HepG2 (cell line): ENCODE results near the gene TRPT1. TPM values are rescaled to one million over a fixed set of nuclear protein-coding genes. Genes with fewer than 3 reads are reported as not detected.

Experiments
- ATAC-seq: fragments of 200-7000 bp; cut with Tn5 transposase; 3 replicates; pipeline ENCODE4 v1.9.1; 2020; ENCODE audit warnings: mild to moderate bottlenecking, moderate library complexity
- BruUV-seq: library from RNA; stranded (reverse); fragments of 400-500 nt; replicated peaks from 2 replicates; lab custom pipeline; 2021; lab: Mats Ljungman, UMichigan
- CTCF ChIA-PET: fragments of 300-600 bp; formaldehyde crosslinking; extraction: SDS; loops from one replicate; lab custom pipeline; 2021; ENCODE audit warnings: low total read pairs, inconsistent platforms, low intra/inter-chr PET ratio; lab: Yijun Ruan, JAX
- POLR2A ChIA-PET: fragments of 350-600 bp; sonication (Branson Sonifier 250); formaldehyde crosslinking; loops from one replicate; lab custom pipeline; 2020; ENCODE audit warnings: antibody characterized with exemption, inconsistent platforms; lab: Yijun Ruan, JAX
- DNase-seq: peaks from one replicate; pipeline ENCODE4 v3.0.0-alpha.2; 2015; ENCODE audit warnings: low spot score
- FAIRE-seq: peaks from 3 replicates; lab custom pipeline; 2011; peaks lifted over from hg19 to GRCh38; lab: Jason Lieb, UNC
- H2AFZ ChIP-seq: one replicate; pipeline ENCODE4 v1.6.1; 2011; ENCODE audit warnings: low read length, inconsistent platforms
- H3K27ac ChIP-seq: fragments of 300-600 bp; 3 replicates; pipeline ENCODE4 v1.8.0; 2011; ENCODE audit warnings: mixed run types, mild to moderate bottlenecking, mixed read lengths, low read length, inconsistent platforms; ENCODE audit not compliant: insufficient read depth; ENCODE audit errors: extremely low read length
- H3K27me3 ChIP-seq, 2 experiments: fragments of 200-600 bp in 1 of 2; 2 replicates in 1 of 2; 3 replicates in 1 of 2; pipeline versions ENCODE4 v1.6.0 to v1.8.0; 2011; ENCODE audit warnings: low read length in 2 of 2, mild to moderate bottlenecking in 2 of 2, moderate library complexity in 2 of 2, inconsistent platforms in 1 of 2; ENCODE audit not compliant: insufficient read depth in 2 of 2, control insufficient read depth in 1 of 2
- H3K36me3 ChIP-seq, 2 experiments: fragments of 200-600 bp in 1 of 2; replicated peaks in 1 of 2; 2 replicates in 1 of 2; 3 replicates in 1 of 2; pipeline versions ENCODE4 v1.5.1 to v1.8.0; 2011; ENCODE audit warnings: low read length in 2 of 2, inconsistent platforms in 1 of 2; ENCODE audit not compliant: insufficient read depth in 2 of 2, control insufficient read depth in 1 of 2
- H3K4me1 ChIP-seq: 2 replicates; pipeline ENCODE4 v1.5.1; 2012; ENCODE audit warnings: low read length, inconsistent platforms; ENCODE audit not compliant: insufficient read depth
- H3K4me2 ChIP-seq: 2 replicates; pipeline ENCODE4 v1.6.0; 2011; ENCODE audit warnings: low read depth, low read length, inconsistent platforms
- H3K4me3 ChIP-seq, 3 experiments: fragments of 200-600 bp in 1 of 3; sonication (generic), shearing (Covaris generic) in 1 of 3; replicated peaks in 1 of 3; 2 replicates each; pipeline ENCODE4 v1.5.1; 2011 to 2016; ENCODE audit warnings: low read length in 3 of 3, inconsistent platforms in 2 of 3, low read depth in 2 of 3, mild to moderate bottlenecking in 2 of 3, control low read depth in 1 of 3, mixed read lengths in 1 of 3; ENCODE audit not compliant: insufficient read depth in 1 of 3
- H3K79me2 ChIP-seq: one replicate; pipeline ENCODE4 v1.6.1; 2011; ENCODE audit warnings: low read length, inconsistent platforms; ENCODE audit not compliant: insufficient read depth
- H3K9ac ChIP-seq: 2 replicates; pipeline ENCODE4 v1.6.0; 2011; ENCODE audit warnings: mild to moderate bottlenecking, low read depth, low read length, inconsistent platforms; ENCODE audit not compliant: insufficient read depth
- H3K9me3 ChIP-seq: 2 replicates; pipeline ENCODE4 v1.5.1; 2012; ENCODE audit warnings: mild to moderate bottlenecking, low read length
- H4K20me1 ChIP-seq: 2 replicates; pipeline ENCODE4 v1.6.0; 2011; ENCODE audit warnings: inconsistent platforms, mild to moderate bottlenecking, low read length, moderate library complexity; ENCODE audit not compliant: insufficient read depth
- GMEB1 ChIP-seq: sonication (generic); formaldehyde crosslinking; IDR thresholded peaks from 2 replicates; pipeline ENCODE4 v1.5.1; 2020; ENCODE audit warnings: missing genetic modification reagents, mild to moderate bottlenecking, borderline replicate concordance
- HDAC1 ChIP-seq: sonication (generic); formaldehyde crosslinking; IDR thresholded peaks from 2 replicates; pipeline ENCODE4 v1.5.1; 2020; ENCODE audit warnings: mild to moderate bottlenecking, missing genetic modification reagents
- KLF9 ChIP-seq: IDR thresholded peaks from 2 replicates; pipeline ENCODE4 v1.6.1; 2016; ENCODE audit warnings: low read depth
- NCOA1 ChIP-seq: sonication (generic); formaldehyde crosslinking; IDR thresholded peaks from 2 replicates; pipeline ENCODE4 v1.9.0; 2021; ENCODE audit warnings: missing genetic modification reagents
- PTBP1 ChIP-seq: fragments of 200-400 bp; formaldehyde crosslinking; IDR thresholded peaks from 2 replicates; pipeline ENCODE4 v1.6.1; 2018; ENCODE audit warnings: low read length, low read depth; ENCODE audit not compliant: poor library complexity, severe bottlenecking
- RARG ChIP-seq: sonication (generic); formaldehyde crosslinking; IDR thresholded peaks from 2 replicates; pipeline ENCODE4 v1.4.0; 2020; ENCODE audit warnings: low read depth, mild to moderate bottlenecking, missing genetic modification reagents
- ZBTB20 ChIP-seq: sonication (generic); formaldehyde crosslinking; IDR thresholded peaks from 2 replicates; pipeline ENCODE4 v1.8.1; 2023; ENCODE audit warnings: missing genetic modification reagents, low read depth, mild to moderate bottlenecking, borderline replicate concordance
- ZBTB3 ChIP-seq: sonication (generic); formaldehyde crosslinking; IDR thresholded peaks from 2 replicates; pipeline ENCODE4 v1.4.0; 2020; ENCODE audit warnings: low read depth, mild to moderate bottlenecking, moderate library complexity, missing genetic modification reagents, borderline replicate concordance
- ZBTB7B ChIP-seq: sonication (generic); formaldehyde crosslinking; IDR thresholded peaks from 2 replicates; pipeline ENCODE4 v1.4.0; 2020; ENCODE audit warnings: missing genetic modification reagents
- ZFP37 ChIP-seq: sonication (generic); formaldehyde crosslinking; IDR thresholded peaks from 2 replicates; pipeline ENCODE4 v1.4.0; 2020; ENCODE audit warnings: missing genetic modification reagents, borderline replicate concordance
- ZHX1 ChIP-seq: sonication (generic); formaldehyde crosslinking; IDR thresholded peaks from 2 replicates; pipeline ENCODE4 v1.8.1; 2022; ENCODE audit warnings: low read depth, mild to moderate bottlenecking, missing genetic modification reagents
- ZNF496 ChIP-seq: sonication (generic); formaldehyde crosslinking; IDR thresholded peaks from 2 replicates; pipeline ENCODE4 v1.8.1; 2023; ENCODE audit warnings: mild to moderate bottlenecking, moderate library complexity, missing genetic modification reagents; ENCODE audit not compliant: insufficient replicate concordance
- ZNF598 ChIP-seq: sonication (generic); formaldehyde crosslinking; IDR thresholded peaks from 2 replicates; pipeline ENCODE4 v1.5.1; 2020; ENCODE audit warnings: mild to moderate bottlenecking, missing genetic modification reagents, borderline replicate concordance
- ZNF670 ChIP-seq: sonication (generic); formaldehyde crosslinking; IDR thresholded peaks from 2 replicates; pipeline ENCODE4 v1.8.0; 2022; ENCODE audit warnings: mild to moderate bottlenecking, missing genetic modification reagents, borderline replicate concordance
- ZNF761 ChIP-seq: sonication (generic); formaldehyde crosslinking; conservative IDR thresholded peaks from 2 replicates; pipeline ENCODE4 v1.4.0; 2020; ENCODE audit warnings: mild to moderate bottlenecking, missing genetic modification reagents
- ZSCAN22 ChIP-seq: sonication (generic); formaldehyde crosslinking; IDR thresholded peaks from 2 replicates; pipeline ENCODE4 v1.4.0; 2020; ENCODE audit warnings: mild to moderate bottlenecking, missing genetic modification reagents
- ZSCAN5A ChIP-seq: sonication (generic); formaldehyde crosslinking; IDR thresholded peaks from 2 replicates; pipeline ENCODE4 v1.8.0; 2022; ENCODE audit warnings: mild to moderate bottlenecking, missing genetic modification reagents, borderline replicate concordance
- WGBS: methylation state at CpG from one replicate; pipeline ENCODE4 v1.1.6; 2017; ENCODE audit warnings: low lambda C conversion rate; 5-methylcytosine and 5-hydroxymethylcytosine counted together
- in situ Hi-C: cut with HindIII; loops from 2 replicates; pipeline ENCODE4 v1.10.0; 2017; ENCODE audit warnings: low pct_unique_long_range_greater_than_20kb; ENCODE audit not compliant: extremely low pct_ligation_motif_present
- intact Hi-C: fragments of 100-400 bp; cut with micrococcal nuclease; formaldehyde crosslinking; loops from one replicate; pipeline ENCODE4 v1.10.0; 2022; ENCODE audit not compliant: unreplicated experiment
- polyA plus RNA-seq, 8 experiments: library from polyadenylated mRNA; depleted of rRNA in 3 of 8; stranded (reverse) in 7 of 8; unstranded in 1 of 8; fragments of >200 nt; fragmentation: Illumina TruSeq in 4 of 8; extraction: Trizol in 4 of 8; gene quantifications; 2 replicates each; pipeline versions ENCODE4 v1.2.1 to v1.2.3, GENCODE V29; 2011 to 2016; ENCODE audit warnings: low read depth in 4 of 8, missing spikeins in 1 of 8, mixed read lengths in 1 of 8; ENCODE audit not compliant: insufficient read depth in 1 of 8
- total RNA-seq, 5 experiments: library from RNA; depleted of rRNA; stranded (reverse); fragments of >200 nt; fragmentation: Illumina TruSeq; extraction: Trizol; gene quantifications; 2 replicates each; pipeline ENCODE4 v1.2.3, GENCODE V29; 2016; ENCODE audit warnings: low read depth in 1 of 5
- TF ChIP-seq, protein P1 (sequence below): sonication (generic); formaldehyde crosslinking; IDR thresholded peaks from 2 replicates; pipeline ENCODE4 v1.8.1; 2023; ENCODE audit warnings: mild to moderate bottlenecking, missing genetic modification reagents, borderline replicate concordance

TRPT1 gene
- total and polyA plus RNA-seq, 2 of the 13 experiments (the other 11 are each of a cell fraction or from before 2014, with no cell fraction given) = 24.8 to 40.7 TPM

GRCh38 chr11:64210301-64211020 is 15.5 kb downstream of the TRPT1 start:
- in situ Hi-C loops (no loop called here), intact Hi-C loops (no loop called here)
- Histone ChIP-seq H3K4me2 (no peak overlapping the region), H3K4me3 (no peak overlapping the region), H3K9me3 (no peaks in the 10 kb centered on the region), H3K27ac (no peak overlapping the region), H3K9ac (no peak overlapping the region), H3K27me3 (peaks cover 0 to 1% of the 10 kb centered on the region in 2 experiments; a peak in 1 of 5 replicates), H3K79me2 (no peaks in the 10 kb centered on the region), H2AFZ (no peak overlapping the region), H3K36me3 (peaks cover 0 to 3% of the 10 kb centered on the region in 2 experiments; a peak in 2 of 5 replicates), H4K20me1 (no peaks in the 10 kb centered on the region), H3K4me1 (peaks cover 22% of the 10 kb centered on the region)
- ChIA-PET POLR2A (interaction anchor here (1.0 to 1.6 kb wide), 2 partner anchors 16 to 94 kb away, joined by 3 read pairs; partner anchors contain the start of genes NUDT22 and TRPT1), CTCF (no interaction called here)
- FAIRE-seq (no peak), DNase-seq (no peak), ATAC-seq (no peak; the same call in 2 of the 3 replicates)
- 84% methylated on average over 19 of the region's 24 CpGs for WGBS
- BruUV-seq = no TSS peak
- TF ChIP-seq NCOA1 (CRISPR knock-in tag) (no peak), ZFP37 (CRISPR knock-in tag) (no peak), ZNF761 (no peak), ZNF598 (CRISPR knock-in tag) (no peak), ZSCAN22 (CRISPR knock-in tag) (no peak), GMEB1 (CRISPR knock-in tag) (no peak), PTBP1 (no peak), KLF9 (no peak), ZBTB3 (CRISPR knock-in tag) (no peak), ZNF496 (CRISPR knock-in tag) (no peak), HDAC1 (CRISPR knock-in tag) (no peak), RARG (CRISPR knock-in tag) (no peak), ZBTB20 (no peak), ZBTB7B (no peak), ZHX1 (no peak), ZSCAN5A (CRISPR knock-in tag) (no peak), ZNF670 (CRISPR knock-in tag) (no peak)
- TF ChIP-seq, protein P1, sequence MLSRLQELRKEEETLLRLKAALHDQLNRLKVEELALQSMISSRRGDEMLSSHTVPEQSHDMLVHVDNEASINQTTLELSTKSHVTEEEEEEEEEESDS = no peak
